Mucosa of stomach (tissue), 1 donor: ENCODE data around the gene BPHL.
"Not testable (repeated sequence)": the region's sequence is repeated elsewhere in the genome, so short reads cannot be mapped to it uniquely, and the experiment has no call there.

ENCODE experiments used
- H3K27me3 ChIP-seq: one replicate; pipeline ENCODE4 v1.7.0; 2013; ENCODE audit warnings: mild to moderate bottlenecking, low read length; ENCODE audit not compliant: control insufficient read depth, insufficient read depth
- H3K36me3 ChIP-seq: one replicate; pipeline ENCODE4 v1.7.0; 2013; ENCODE audit warnings: low read length; ENCODE audit not compliant: control insufficient read depth, insufficient read depth
- H3K4me1 ChIP-seq: one replicate; pipeline ENCODE4 v1.7.0; 2013; ENCODE audit warnings: mild to moderate bottlenecking, low read length; ENCODE audit not compliant: control insufficient read depth, insufficient read depth
- H3K4me3 ChIP-seq: one replicate; pipeline ENCODE4 v1.7.0; 2013; ENCODE audit warnings: low read length
- H3K9ac ChIP-seq: one replicate; pipeline ENCODE4 v1.7.0; 2013; ENCODE audit warnings: mild to moderate bottlenecking, low read length, moderate library complexity
- H3K9me3 ChIP-seq: one replicate; pipeline ENCODE4 v1.7.0; 2013; ENCODE audit warnings: mild to moderate bottlenecking, low read length, moderate library complexity; ENCODE audit not compliant: control insufficient read depth
- donor health status: Pancreatic carcinoma.

The BPHL gene

GRCh38 chr6:3162067-3162497 lies 43.6 kb downstream of the BPHL start:
- Histone ChIP-seq H3K9ac (peak overlapping the region; percentile 85), H3K27me3 (no peaks in the 10 kb centered on the region), H3K36me3 (no peaks in the 10 kb centered on the region), H3K4me3 (no peak overlapping the region), H3K9me3 (no peaks in the 10 kb centered on the region), H3K4me1 (peaks cover 37% of the 10 kb centered on the region)

- Histone ChIP-seq H3K9me3 (no peaks in the 10 kb centered on the region), H3K36me3 (no peaks in the 10 kb centered on the region), H3K9ac (peak overlapping the region; percentile 85), H3K4me3 (peak overlapping the region; percentile 47), H3K27me3 (no peaks in the 10 kb centered on the region), H3K4me1 (peaks cover 37% of the 10 kb centered on the region)
Measured at GRCh38 chr6:3162565-3163247, 44.2 kb downstream of the BPHL start.

- Histone ChIP-seq H3K9me3 (no peaks in the 10 kb centered on the region), H3K27me3 (no peaks in the 10 kb centered on the region), H3K36me3 (no peaks in the 10 kb centered on the region), H3K4me1 (peaks cover 36% of the 10 kb centered on the region), H3K4me3 (no peak overlapping the region), H3K9ac (peak overlapping the region; percentile 60)
Measured at GRCh38 chr6:3163248-3163594, 44.7 kb downstream of the BPHL start.

GRCh38 chr6:3164388-3164787 lies 45.9 kb downstream of the BPHL start:
- Histone ChIP-seq H3K9ac (no peak overlapping the region), H3K4me3 (no peak overlapping the region), H3K9me3 (no peaks in the 10 kb centered on the region), H3K27me3 (no peaks in the 10 kb centered on the region), H3K4me1 (peaks cover 24% of the 10 kb centered on the region), H3K36me3 (no peaks in the 10 kb centered on the region)

- Histone ChIP-seq H3K36me3 (no peaks in the 10 kb centered on the region), H3K9ac (no peak overlapping the region), H3K4me3 (no peak overlapping the region), H3K4me1 (peaks cover 11% of the 10 kb centered on the region), H3K9me3 (no peaks in the 10 kb centered on the region), H3K27me3 (no peaks in the 10 kb centered on the region)
Measured at GRCh38 chr6:3165631-3166534, 47.4 kb downstream of the BPHL start.

- H3K4me1 ChIP-seq, H3K9me3 ChIP-seq, H3K9ac ChIP-seq, H3K36me3 ChIP-seq, H3K4me3 ChIP-seq, H3K27me3 ChIP-seq: not testable (repeated sequence)
Measured at GRCh38 chr6:3166535-3167225, 48.2 kb downstream of the BPHL start.

GRCh38 chr6:3168046-3168445 lies 49.5 kb downstream of the BPHL start:
- not testable (repeated sequence) for H3K4me1 ChIP-seq, H3K9ac ChIP-seq, H3K27me3 ChIP-seq, H3K4me3 ChIP-seq, H3K9me3 ChIP-seq, H3K36me3 ChIP-seq

- H3K9me3 ChIP-seq, H3K27me3 ChIP-seq, H3K4me3 ChIP-seq, H3K4me1 ChIP-seq, H3K36me3 ChIP-seq, H3K9ac ChIP-seq: not testable (repeated sequence)
Measured at GRCh38 chr6:3170676-3171075, 52.2 kb downstream of the BPHL start.

- not testable (repeated sequence) for H3K4me3 ChIP-seq, H3K9ac ChIP-seq, H3K27me3 ChIP-seq, H3K9me3 ChIP-seq, H3K36me3 ChIP-seq, H3K4me1 ChIP-seq
Measured at GRCh38 chr6:3171313-3172175, 53.0 kb downstream of the BPHL start.

GRCh38 chr6:3172789-3173188 lies 54.3 kb downstream of the BPHL start:
- not testable (repeated sequence) for H3K27me3 ChIP-seq, H3K4me3 ChIP-seq, H3K36me3 ChIP-seq, H3K4me1 ChIP-seq, H3K9me3 ChIP-seq, H3K9ac ChIP-seq

GRCh38 chr6:3173636-3174089 lies 55.2 kb downstream of the BPHL start:
- not testable (repeated sequence) for H3K9me3 ChIP-seq, H3K36me3 ChIP-seq, H3K9ac ChIP-seq, H3K4me3 ChIP-seq, H3K4me1 ChIP-seq, H3K27me3 ChIP-seq
